ENCODE data around the gene NOC3L. TPM values are rescaled to one million over a fixed set of nuclear protein-coding genes. Genes with fewer than 3 reads are reported as not detected.

The NOC3L gene, protein sequence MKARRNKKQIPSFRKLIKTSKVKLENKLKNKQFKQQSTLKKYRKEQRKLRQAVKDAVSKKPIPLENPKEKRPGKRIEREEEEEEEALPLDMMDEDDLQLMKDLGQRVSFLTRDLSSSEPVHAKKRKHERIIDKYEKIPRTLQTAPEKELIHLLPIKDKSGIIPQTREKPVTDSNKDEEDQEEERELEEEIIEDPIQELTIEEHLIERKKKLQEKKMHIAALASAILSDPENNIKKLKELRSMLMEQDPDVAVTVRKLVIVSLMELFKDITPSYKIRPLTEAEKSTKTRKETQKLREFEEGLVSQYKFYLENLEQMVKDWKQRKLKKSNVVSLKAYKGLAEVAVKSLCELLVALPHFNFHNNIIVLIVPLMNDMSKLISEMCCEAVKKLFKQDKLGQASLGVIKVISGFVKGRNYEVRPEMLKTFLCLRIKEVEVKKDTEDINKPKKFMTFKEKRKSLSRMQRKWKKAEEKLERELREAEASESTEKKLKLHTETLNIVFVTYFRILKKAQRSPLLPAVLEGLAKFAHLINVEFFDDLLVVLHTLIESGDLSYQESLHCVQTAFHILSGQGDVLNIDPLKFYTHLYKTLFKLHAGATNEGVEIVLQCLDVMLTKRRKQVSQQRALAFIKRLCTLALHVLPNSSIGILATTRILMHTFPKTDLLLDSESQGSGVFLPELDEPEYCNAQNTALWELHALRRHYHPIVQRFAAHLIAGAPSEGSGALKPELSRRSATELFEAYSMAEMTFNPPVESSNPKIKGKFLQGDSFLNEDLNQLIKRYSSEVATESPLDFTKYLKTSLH
- total RNA-seq (2022; extraction: Qiagen RNA extraction), result 18.9 to 26.3 TPM (median 21.4 TPM) in 5 replicates

DNA sequence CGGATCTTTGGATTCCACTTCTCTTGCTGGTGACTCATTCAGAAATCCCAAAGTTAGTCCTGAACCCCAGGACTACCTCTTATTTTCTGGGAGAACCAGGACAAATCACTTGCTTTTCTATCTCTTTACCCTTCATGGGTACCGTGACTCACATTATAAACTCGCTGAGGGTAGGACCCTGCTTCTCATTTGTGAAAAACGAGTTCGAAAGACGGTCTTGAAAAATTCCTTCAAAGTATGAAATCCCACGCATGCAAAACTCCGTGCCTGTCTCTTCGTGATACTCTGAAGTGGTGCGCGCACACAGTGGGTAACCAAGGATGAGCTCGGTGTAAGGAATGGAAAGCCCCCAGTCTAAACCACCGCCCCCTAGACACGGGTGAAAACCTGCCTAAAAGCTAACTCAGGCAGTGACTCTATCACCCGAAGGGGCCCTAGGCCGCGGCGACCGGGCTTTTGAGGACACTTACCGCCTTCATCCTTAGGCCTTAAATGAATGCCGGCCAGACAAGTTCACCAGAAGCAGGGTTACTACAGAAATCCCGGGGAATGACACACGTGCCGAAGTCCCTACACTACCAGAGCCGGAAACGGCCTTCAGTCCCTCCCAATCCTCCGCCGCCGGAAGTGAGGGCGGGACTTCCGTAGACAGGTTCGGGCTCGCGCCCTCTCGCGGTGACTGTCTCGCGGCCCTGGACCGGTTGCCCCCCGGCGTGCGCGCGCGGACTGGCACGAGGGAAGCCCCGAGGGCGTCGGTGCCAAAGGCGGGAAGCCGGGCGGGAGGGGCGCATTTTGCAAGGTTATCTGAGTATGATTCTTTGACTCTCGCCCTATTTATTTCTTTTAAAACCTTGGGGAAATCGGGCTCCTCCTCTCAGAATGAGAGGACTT is at the start of gene NOC3L:
Gene NOC3L (minus strand): TSS at position 580 of the 891 bp plus-strand sequence. CDS start 101 bp downstream, at position 479.

DNA sequence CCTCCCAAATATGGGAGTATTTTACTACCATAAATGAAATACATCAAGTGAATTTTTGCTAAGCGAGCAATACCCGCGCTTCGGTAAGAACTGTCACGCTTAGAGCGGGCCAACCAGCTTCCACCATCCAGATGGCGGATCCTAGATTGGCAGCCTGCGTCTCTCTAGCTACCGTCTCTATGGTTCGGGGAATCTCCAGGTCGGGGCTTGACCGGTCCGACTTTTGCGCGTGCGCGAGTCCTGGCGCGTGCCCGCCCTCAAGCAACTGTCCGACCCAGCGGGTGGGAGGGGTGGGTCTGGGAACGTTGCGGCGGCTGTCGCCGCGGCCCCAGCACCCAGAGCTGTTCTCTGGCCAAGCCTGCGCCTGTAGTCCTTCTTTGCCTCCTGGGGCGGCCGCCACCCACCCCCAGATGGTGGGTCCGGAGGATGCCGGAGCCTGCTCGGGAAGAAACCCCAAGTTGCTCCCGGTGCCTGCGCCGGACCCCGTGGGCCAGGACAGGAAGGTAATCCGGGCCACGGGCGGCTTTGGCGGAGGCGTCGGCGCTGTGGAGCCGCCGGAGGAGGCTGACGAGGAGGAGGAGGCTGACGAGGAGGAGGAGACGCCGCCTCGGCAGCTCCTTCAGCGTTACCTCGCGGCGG is 39.6 kb upstream of the NOC3L start, which contains the start of gene TBC1D12:
Gene TBC1D12 (plus strand): TSS at position 338 of the 639 bp plus-strand sequence. CDS start 73 bp downstream, at position 411.

Other genes with a start within 250 kb of the NOC3L start
- 5.7 to 6.6 TPM (median 6.4 TPM) in 5 replicates for gene TBC1D12, start 39.6 kb upstream of the NOC3L start, total RNA-seq (2022; extraction: Qiagen RNA extraction)
- 22.9 to 28.0 TPM (median 25.2 TPM) in 5 replicates for gene HELLS, start 182.8 kb upstream of the NOC3L start, total RNA-seq (2022; extraction: Qiagen RNA extraction)

All from A549 treated with AZD2906 at 1 μM for 4 hours (cell line).